GM12864 (cell line): ENCODE data around the gene ZNF467.

Experiments
- DNase-seq: peaks from one replicate; pipeline ENCODE4 v3.0.0-alpha.2; 2011; ENCODE audit warnings: low read depth
- H3K4me3 ChIP-seq: 2 replicates; pipeline ENCODE4 v1.5.1; 2011; ENCODE audit warnings: mild to moderate bottlenecking, low read depth, low read length, control low read depth
- CTCF ChIP-seq: IDR thresholded peaks from 2 replicates; pipeline ENCODE4 v1.5.1; 2011; ENCODE audit warnings: low read depth, mild to moderate bottlenecking, moderate library complexity, low read length, control low read depth, inconsistent platforms; ENCODE audit errors: missing control alignments

The ZNF467 gene

GRCh38 chr7:149761307-149761706 is 12.1 kb downstream of the ZNF467 start:
- H3K4me3 ChIP-seq: no peak overlapping the region
- no peak for TF ChIP-seq CTCF
- no peak for DNase-seq

GRCh38 chr7:149760538-149760937 is 12.8 kb downstream of the ZNF467 start:
- no peak overlapping the region for H3K4me3 ChIP-seq
- DNase-seq: no peak
- TF ChIP-seq CTCF: no peak

GRCh38 chr7:149759093-149759860 is 14.1 kb downstream of the ZNF467 start:
- no peak overlapping the region for H3K4me3 ChIP-seq
- DNase-seq: no peak
- no peak for TF ChIP-seq CTCF

DNA sequence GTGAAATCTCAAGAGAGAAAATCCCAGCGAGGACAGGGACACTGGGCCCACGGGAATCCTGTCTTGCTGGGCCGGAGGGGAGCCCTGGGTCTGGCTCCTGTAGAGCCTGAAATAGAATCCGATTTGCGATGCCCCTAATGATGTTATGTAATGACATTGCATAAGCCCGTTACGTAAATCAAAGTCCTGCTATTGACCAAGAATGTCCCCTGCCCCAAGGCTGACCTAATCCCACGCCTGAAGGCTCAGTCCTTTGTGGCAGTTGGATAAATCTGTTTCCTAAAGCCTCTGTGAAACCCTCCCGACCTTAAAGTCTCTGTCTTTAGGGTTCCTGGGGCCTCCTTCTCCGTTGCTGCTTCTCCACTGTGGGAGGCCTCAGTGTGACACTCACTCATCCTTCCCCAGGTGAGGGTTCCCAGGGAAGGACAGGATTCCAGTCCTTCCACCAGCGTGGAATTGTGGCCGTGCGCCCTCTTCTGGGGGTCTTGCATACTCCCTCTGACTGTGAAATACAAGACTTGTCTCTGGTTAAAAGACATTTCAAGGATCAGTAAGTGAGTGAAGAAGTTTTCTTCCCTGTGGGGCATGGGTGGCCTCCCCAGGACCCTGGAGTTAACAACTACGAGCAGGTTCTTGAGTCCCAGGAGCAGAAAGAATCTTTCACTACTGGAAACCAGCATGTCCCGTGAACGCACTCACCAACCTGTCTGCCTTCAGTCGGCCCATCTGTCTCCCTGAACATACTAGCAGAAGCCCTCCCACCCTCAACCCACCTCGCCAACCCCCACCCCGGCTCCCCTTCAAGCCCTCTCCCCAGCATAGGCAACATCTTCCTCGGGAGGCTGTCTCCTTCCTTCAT is 19.8 kb downstream of the ZNF467 start:
- no peak for TF ChIP-seq CTCF
- DNase-seq: no peak
- no peak overlapping the region for H3K4me3 ChIP-seq

GRCh38 chr7:149752646-149753045 is 20.7 kb downstream of the ZNF467 start:
- no peak overlapping the region for H3K4me3 ChIP-seq
- TF ChIP-seq CTCF: no peak
- no peak for DNase-seq

DNA sequence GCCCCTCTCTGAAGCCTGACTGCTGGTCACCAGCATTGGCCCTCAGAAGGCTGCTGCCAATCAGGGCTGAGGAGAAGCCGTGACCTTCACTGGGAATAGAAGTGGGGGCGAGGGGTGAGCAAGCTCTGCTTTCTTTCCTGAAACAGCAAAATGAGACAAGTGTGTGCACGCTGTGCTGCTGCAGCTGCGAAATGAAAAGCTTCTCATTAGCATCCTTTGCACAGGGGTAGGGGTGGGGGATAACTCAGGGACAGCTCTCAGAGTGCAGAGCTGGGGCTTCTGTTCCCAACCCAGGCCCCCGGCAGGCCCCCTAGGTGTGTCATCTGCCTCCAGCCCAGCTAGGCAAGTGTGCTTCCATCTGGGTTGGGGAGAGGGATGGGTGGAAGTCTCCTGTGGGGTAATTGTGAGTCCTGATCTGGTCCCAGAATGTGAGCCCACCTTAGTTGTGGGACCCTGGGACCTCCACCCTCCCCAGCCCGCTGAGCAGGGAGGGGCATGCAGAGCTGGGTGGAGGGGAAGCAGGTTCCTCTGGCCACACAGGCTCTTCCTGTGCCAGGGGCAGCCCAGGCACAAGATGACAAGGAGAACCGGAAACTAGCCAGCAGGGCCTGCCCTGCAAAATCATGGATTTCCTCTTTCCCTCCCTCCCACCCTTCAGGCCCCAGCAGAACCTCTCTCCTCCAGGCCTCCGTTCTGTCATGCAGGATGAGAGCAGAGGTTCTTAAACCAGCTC is 22.2 kb downstream of the ZNF467 start:
- H3K4me3 ChIP-seq: no peak overlapping the region
- TF ChIP-seq CTCF: no peak
- DNase-seq: no peak
